Cardiac muscle cell (in vitro differentiated cells and primary cell): ENCODE data around the gene DLEC1. TPM values are rescaled to one million over a fixed set of nuclear protein-coding genes. Genes with fewer than 3 reads are reported as not detected.

Source experiments
- DNase-seq, 2 donors: peaks; one replicate each; pipeline versions ENCODE4 v3.0.0 to v3.0.0-alpha.2; 2010 to 2017; ENCODE audit warnings: low read depth in 1 of 2, low spot score in 1 of 2
- H3K27ac ChIP-seq: fragments of 200-600 bp; sonication (generic); 2 replicates; pipeline ENCODE4 v1.5.1; 2016
- H3K27me3 ChIP-seq: fragments of 200-600 bp; sonication (generic); 2 replicates; pipeline ENCODE4 v1.6.0; 2016; ENCODE audit warnings: control low read depth
- H3K36me3 ChIP-seq: fragments of 200-600 bp; sonication (generic); 2 replicates; pipeline ENCODE4 v1.5.1; 2016; ENCODE audit warnings: control low read depth
- H3K4me1 ChIP-seq: fragments of 200-600 bp; sonication (generic); 2 replicates; pipeline ENCODE4 v1.8.1; 2017; ENCODE audit warnings: low read depth, mild to moderate bottlenecking, mixed run types
- H3K4me3 ChIP-seq: fragments of 200-600 bp; sonication (generic); 2 replicates; pipeline ENCODE4 v1.5.1; 2016; ENCODE audit warnings: mild to moderate bottlenecking
- H3K9me3 ChIP-seq: fragments of 200-600 bp; sonication (generic); 2 replicates; pipeline ENCODE4 v1.5.1; 2017; ENCODE audit warnings: low read depth, mild to moderate bottlenecking, control low read depth
- polyA plus RNA-seq: library from polyadenylated mRNA; unstranded; fragments of >200 nt; fragmentation: Nextera tagmentation; extraction: Ambion mirVana; gene quantifications from 2 replicates; pipeline ENCODE4 v1.2.1, GENCODE V29; 2016
- total RNA-seq: library from RNA; depleted of rRNA; stranded (reverse); fragments of >200 nt; gene quantifications from 2 replicates; pipeline ENCODE4 v1.2.3, GENCODE V29; 2016
- TF ChIP-seq, protein P1 (sequence below): IDR thresholded peaks from 2 replicates; pipeline ENCODE4 v1.5.1; 2012; ENCODE audit warnings: low read depth, mild to moderate bottlenecking, low read length

DLEC1 gene
- total and polyA plus RNA-seq, 2 experiments from 2014 or later: 0.15 TPM; not detected in 1

DNA sequence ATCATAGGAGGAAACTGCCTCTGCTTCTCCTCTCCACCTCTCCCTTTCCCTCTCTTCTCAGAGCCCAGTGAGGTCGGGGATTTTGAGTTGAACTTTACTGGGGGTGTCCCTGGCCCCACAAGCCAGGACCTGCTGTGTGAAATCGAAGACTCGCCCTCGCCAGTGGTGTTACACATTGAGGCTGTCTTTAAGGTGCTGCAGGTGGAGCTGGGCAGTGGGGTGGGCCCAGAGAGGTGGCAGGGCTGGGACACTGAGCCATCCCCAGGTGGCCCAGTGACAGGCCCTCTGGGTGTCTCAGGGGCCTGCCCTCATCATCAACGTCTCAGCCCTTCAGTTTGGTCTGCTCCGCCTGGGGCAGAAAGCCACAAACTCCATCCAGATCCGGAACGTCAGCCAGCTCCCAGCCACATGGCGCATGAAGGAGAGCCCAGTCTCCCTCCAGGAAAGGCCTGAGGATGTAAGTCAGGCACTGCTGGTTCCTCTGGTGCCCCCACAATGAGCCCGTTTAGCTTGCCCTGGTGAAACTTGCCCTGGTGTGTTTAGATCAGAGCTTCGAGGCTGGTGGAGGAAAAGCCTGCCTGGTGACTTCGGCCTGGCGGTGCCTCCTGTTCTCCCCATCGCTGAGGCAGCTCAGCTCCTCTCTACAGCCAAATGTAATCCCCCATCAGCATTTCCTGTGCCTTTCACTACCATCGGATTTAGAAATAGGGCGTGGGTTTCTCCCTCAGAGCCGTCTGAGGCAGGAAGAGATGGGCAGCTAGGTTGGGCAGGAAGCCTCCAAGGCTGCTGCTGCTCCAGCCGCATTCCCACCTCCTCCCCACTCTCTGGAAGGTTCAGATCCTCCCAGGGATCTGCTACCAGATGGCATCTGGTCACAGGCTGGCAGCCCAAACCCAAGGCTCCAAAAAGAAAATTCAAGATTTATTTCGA, 58.7 kb downstream of the DLEC1 start:
- Histone ChIP-seq H3K4me1 (peaks cover 18% of the 10 kb centered on the region), H3K9me3 (no peaks in the 10 kb centered on the region), H3K4me3 (no peak overlapping the region), H3K27ac (no peak overlapping the region), H3K36me3 (no peaks in the 10 kb centered on the region), H3K27me3 (no peaks in the 10 kb centered on the region)
- no peak for DNase-seq
- TF ChIP-seq, protein P1, sequence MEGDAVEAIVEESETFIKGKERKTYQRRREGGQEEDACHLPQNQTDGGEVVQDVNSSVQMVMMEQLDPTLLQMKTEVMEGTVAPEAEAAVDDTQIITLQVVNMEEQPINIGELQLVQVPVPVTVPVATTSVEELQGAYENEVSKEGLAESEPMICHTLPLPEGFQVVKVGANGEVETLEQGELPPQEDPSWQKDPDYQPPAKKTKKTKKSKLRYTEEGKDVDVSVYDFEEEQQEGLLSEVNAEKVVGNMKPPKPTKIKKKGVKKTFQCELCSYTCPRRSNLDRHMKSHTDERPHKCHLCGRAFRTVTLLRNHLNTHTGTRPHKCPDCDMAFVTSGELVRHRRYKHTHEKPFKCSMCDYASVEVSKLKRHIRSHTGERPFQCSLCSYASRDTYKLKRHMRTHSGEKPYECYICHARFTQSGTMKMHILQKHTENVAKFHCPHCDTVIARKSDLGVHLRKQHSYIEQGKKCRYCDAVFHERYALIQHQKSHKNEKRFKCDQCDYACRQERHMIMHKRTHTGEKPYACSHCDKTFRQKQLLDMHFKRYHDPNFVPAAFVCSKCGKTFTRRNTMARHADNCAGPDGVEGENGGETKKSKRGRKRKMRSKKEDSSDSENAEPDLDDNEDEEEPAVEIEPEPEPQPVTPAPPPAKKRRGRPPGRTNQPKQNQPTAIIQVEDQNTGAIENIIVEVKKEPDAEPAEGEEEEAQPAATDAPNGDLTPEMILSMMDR: no peak

GRCh38 chr3:38098376-38098723, 59.3 kb downstream of the DLEC1 start:
- no peak overlapping the region for H3K4me3 ChIP-seq
- no peak overlapping the region for H3K27ac ChIP-seq
- no peak for DNase-seq
- no peaks in the 10 kb centered on the region for H3K9me3 ChIP-seq
- peaks cover 18% of the 10 kb centered on the region for H3K4me1 ChIP-seq
- TF ChIP-seq, protein P1: no peak
- H3K36me3 ChIP-seq: no peaks in the 10 kb centered on the region
- no peaks in the 10 kb centered on the region for H3K27me3 ChIP-seq

- Histone ChIP-seq H3K4me3 (no peak overlapping the region), H3K4me1 (peaks cover 18% of the 10 kb centered on the region), H3K27ac (no peak overlapping the region), H3K36me3 (no peaks in the 10 kb centered on the region), H3K9me3 (no peaks in the 10 kb centered on the region), H3K27me3 (no peaks in the 10 kb centered on the region)
- no peak for DNase-seq
- TF ChIP-seq, protein P1: no peak
Observed at GRCh38 chr3:38099518-38099917, 60.5 kb downstream of the DLEC1 start.

DNA sequence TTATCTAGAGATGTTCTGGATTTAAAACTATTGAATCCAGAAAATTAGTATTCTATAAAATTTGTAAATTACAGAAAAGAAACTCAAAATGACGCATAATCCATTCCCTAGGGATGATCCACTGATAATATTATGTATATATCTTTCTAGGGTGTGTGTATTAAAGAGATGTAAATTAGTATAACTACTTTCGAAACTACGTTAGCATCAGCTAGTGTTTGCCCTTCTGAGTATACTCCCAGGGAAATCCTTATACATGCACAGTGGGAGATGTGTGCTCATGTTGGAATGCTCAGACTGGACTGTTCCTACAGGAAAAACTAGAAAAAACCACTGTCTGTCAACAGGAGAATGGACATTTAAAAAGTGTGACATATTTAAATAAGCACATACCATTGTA, 61.5 kb downstream of the DLEC1 start:
- Histone ChIP-seq H3K27me3 (no peaks in the 10 kb centered on the region), H3K9me3 (no peaks in the 10 kb centered on the region), H3K4me3 (no peak overlapping the region), H3K36me3 (no peaks in the 10 kb centered on the region), H3K27ac (no peak overlapping the region), H3K4me1 (peaks cover 18% of the 10 kb centered on the region)
- no peak for DNase-seq
- TF ChIP-seq, protein P1: no peak

DNA sequence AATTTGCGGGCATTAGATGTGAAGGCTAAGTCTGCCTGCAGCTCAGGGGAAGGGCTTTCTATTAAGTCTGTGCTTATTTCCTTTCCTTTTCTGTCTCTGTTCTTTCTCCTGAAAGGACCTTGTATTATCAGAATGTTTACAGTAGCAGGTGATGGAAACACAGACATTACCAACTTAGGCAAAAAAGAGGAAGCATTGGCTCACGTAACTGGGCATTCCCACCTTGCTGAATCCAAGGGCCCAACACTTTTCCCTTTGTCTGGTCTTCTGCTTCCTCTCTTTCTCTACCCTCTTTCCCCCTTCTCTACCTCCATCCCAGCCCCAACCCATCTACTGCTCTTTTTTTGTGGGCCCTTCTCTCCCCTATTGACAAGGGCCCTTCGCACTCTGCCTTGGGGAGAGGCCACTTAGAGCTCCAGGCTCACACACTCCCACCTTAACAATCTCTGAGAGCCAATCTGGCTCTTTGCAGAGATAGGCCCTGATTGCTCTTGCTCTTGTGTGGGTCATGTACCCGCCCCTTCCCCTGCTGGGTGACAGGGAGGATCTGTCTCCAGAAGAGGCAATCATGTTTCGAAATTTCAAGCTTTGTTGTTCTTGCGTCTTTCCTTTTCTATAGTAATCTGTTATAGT, 62.9 kb downstream of the DLEC1 start:
- peak in 1 of 2 donors; percentile 17 for DNase-seq
- H3K4me1 ChIP-seq: peaks cover 18% of the 10 kb centered on the region
- no peak overlapping the region for H3K4me3 ChIP-seq
- TF ChIP-seq, protein P1: no peak
- H3K36me3 ChIP-seq: no peaks in the 10 kb centered on the region
- no peaks in the 10 kb centered on the region for H3K9me3 ChIP-seq
- no peaks in the 10 kb centered on the region for H3K27me3 ChIP-seq
- no peak overlapping the region for H3K27ac ChIP-seq
